ENCODE data around the gene FOCAD.

Gene FOCAD

DNA sequence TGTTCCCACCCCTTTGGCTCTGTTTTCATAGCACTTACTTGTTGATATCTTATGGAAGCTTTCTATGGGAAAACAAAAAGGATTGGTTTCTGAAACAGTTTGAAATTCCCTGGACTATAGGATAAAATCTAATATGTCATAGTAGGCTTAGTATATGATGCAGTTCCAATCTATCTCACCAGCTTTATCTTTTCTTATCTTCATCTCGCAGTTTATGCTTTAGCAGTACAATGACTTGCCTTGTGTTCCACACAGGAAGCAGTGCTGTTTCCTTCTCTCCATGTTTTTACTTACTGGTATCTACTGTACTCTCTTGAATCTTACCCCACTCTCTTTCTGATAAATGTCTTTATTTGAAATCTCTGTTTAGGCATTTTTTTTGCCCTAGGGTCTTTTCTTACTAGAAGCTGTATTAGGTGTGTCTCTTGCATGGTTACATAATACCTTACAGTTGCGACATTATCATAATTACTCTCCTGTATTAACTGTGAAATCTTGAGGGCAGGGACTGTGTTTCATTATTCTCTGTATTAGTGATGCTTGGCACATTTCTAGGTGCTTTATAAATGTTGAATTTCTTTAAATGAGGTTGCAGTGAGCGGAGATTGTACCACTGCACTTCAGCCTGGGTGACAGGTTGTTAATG lies 76.3 kb downstream of the FOCAD start:
- H3K4me3 ChIP-seq (replicated peaks; ENCODE audit: low read depth, low read length) = no peak overlapping the region
- no peak for TF ChIP-seq CTCF (IDR thresholded peaks at IDR 0.05; ENCODE audit: low read length, missing control alignments)
- peak; percentile 42 for DNase-seq (ENCODE audit: low read depth)

GRCh38 chr9:20770947-20771346 lies 86.9 kb downstream of the FOCAD start:
- DNase-seq (ENCODE audit: low read depth) = no peak
- H3K4me3 ChIP-seq (replicated peaks; ENCODE audit: low read depth, low read length) = no peak overlapping the region
- TF ChIP-seq CTCF (IDR thresholded peaks at IDR 0.05; ENCODE audit: low read length, missing control alignments) = no peak

DNA sequence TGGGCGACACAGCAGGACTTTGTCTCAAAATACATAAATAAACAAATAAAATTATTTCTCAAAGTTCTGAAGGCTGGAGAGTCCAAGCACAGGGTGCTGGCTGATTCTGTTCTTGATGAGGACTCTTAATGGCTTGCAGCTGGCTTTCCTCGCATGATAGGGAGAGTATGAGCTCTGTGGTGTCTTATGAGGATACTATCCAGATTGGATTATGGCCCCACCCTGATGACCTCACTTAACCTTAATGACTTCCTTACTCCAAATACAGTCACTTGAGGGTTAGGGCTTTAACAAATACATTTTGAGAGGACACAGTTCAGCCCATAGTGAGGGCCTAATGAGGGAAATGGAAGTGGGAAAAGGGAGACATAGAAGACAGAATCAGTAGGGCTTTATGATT lies 87.7 kb downstream of the FOCAD start:
- DNase-seq (ENCODE audit: low read depth) = no peak
- H3K4me3 ChIP-seq (replicated peaks; ENCODE audit: low read depth, low read length) = no peak overlapping the region
- no peak for TF ChIP-seq CTCF (IDR thresholded peaks at IDR 0.05; ENCODE audit: low read length, missing control alignments)

- no peak overlapping the region for H3K4me3 ChIP-seq (replicated peaks; ENCODE audit: low read depth, low read length)
- TF ChIP-seq CTCF (IDR thresholded peaks at IDR 0.05; ENCODE audit: low read length, missing control alignments) = no peak
- DNase-seq (ENCODE audit: low read depth) = no peak
These were observed 91.6 kb downstream of the FOCAD start for GRCh38 chr9:20775683-20776082.

DNA sequence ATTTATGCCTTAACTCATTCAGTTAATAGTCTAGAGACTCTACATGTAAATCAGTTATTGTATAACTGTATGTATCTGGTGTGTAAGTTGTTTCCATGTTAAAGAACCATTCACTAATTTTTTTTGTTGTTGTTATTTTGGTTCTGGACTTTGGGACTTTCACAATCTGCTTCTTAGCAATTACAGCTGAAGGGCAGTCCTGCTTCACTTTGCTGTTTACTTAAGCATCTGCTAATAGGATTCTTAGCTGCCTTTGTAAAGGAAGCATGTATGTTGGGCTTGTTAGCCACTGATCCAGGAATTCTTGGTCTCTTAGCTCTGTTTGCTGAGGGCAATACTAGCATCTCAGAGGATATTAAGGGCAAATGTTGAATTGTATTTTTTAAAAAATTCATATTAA lies 97.0 kb downstream of the FOCAD start:
- no peak for DNase-seq (ENCODE audit: low read depth)
- H3K4me3 ChIP-seq (replicated peaks; ENCODE audit: low read depth, low read length) = no peak overlapping the region
- TF ChIP-seq CTCF (IDR thresholded peaks at IDR 0.05; ENCODE audit: low read length, missing control alignments) = no peak

DNA sequence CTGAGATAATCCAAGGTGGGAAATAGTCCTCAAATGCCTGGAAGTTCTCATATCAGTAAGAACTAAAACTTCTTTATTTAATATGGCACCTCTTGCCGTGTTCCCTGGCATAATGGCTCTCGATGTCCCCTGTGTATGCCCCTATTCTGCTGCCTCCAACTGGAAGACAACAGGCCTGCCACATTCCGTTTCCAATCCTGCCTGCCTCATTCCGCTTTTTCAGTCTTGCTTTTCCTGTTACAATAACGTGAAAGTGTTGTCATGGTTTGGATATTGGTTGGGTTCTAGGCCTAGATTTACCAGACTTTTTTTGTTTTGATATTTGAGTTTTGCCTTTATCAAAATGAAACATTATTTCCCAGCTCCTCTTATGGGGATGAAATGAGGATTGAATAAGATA lies 98.2 kb downstream of the FOCAD start:
- DNase-seq (ENCODE audit: low read depth) = no peak
- no peak overlapping the region for H3K4me3 ChIP-seq (replicated peaks; ENCODE audit: low read depth, low read length)
- TF ChIP-seq CTCF (IDR thresholded peaks at IDR 0.05; ENCODE audit: low read length, missing control alignments) = no peak

Measured in fibroblast of pulmonary artery (primary cell).